NCI-H460 (cell line): ENCODE data around the gene CLEC5A. TPM values are rescaled to one million over a fixed set of nuclear protein-coding genes. Genes with fewer than 3 reads are reported as not detected.
"Not testable (repeated sequence)": the region's sequence is repeated elsewhere in the genome, so short reads cannot be mapped to it uniquely, and the experiment has no call there.

ENCODE experiments used
- DNase-seq: peaks from one replicate; pipeline ENCODE4 v3.0.0-alpha.2; 2016; ENCODE audit warnings: low read depth; ENCODE audit errors: extremely low read depth
- total RNA-seq: library from RNA; depleted of rRNA; stranded (reverse); fragments of >200 nt; shearing (Covaris generic); gene quantifications from 2 replicates; pipeline ENCODE4 v1.2.3, GENCODE V29; 2014

Gene CLEC5A
- total RNA-seq, 1 experiment from 2014 or later: not detected

GRCh38 chr7:141949451-141949850, 2.7 kb upstream of the CLEC5A start:
- no peak for DNase-seq

- no peak for DNase-seq
Measured at GRCh38 chr7:141949021-141949420, 2.2 kb upstream of the CLEC5A start.

- DNase-seq: no peak
Measured at GRCh38 chr7:141945356-141945755, 1.4 kb downstream of the CLEC5A start.

GRCh38 chr7:141944811-141945210, 2.0 kb downstream of the CLEC5A start:
- no peak for DNase-seq

GRCh38 chr7:141943846-141944245, 2.9 kb downstream of the CLEC5A start:
- no peak for DNase-seq

- DNase-seq: no peak
Measured at GRCh38 chr7:141941075-141941474, 5.7 kb downstream of the CLEC5A start.

GRCh38 chr7:141930211-141930610, 16.6 kb downstream of the CLEC5A start:
- DNase-seq: no peak

- DNase-seq: no peak
Measured at GRCh38 chr7:141928845-141929195, 18.0 kb downstream of the CLEC5A start.

- DNase-seq: no peak
Measured at GRCh38 chr7:141928146-141928844, 18.5 kb downstream of the CLEC5A start.

GRCh38 chr7:141920281-141920680, 26.5 kb downstream of the CLEC5A start:
- no peak for DNase-seq

- no peak for DNase-seq
Measured at GRCh38 chr7:141916099-141916498, 30.7 kb downstream of the CLEC5A start, which contains the start of gene OR9A4. OR9A4 (plus strand) TSS chr7:141916399; CDS start chr7:141918876, 2,477 bp downstream.

GRCh38 chr7:141915565-141915964, 31.2 kb downstream of the CLEC5A start:
- no peak for DNase-seq

- DNase-seq: no peak
Measured at GRCh38 chr7:141911391-141911790, 35.4 kb downstream of the CLEC5A start.

GRCh38 chr7:141906285-141906684, 40.5 kb downstream of the CLEC5A start:
- no peak for DNase-seq

- not testable (repeated sequence) for DNase-seq
Measured at GRCh38 chr7:141899366-141899765, 47.4 kb downstream of the CLEC5A start.

GRCh38 chr7:141891336-141891735, 55.4 kb downstream of the CLEC5A start:
- DNase-seq: no peak

- DNase-seq: no peak
Measured at GRCh38 chr7:141889321-141889720, 57.5 kb downstream of the CLEC5A start.

- DNase-seq: no peak
Measured at GRCh38 chr7:141884539-141885225, 62.1 kb downstream of the CLEC5A start.

- DNase-seq: no peak
Measured at GRCh38 chr7:141880960-141881359, 65.8 kb downstream of the CLEC5A start.

GRCh38 chr7:141877365-141877764, 69.4 kb downstream of the CLEC5A start:
- no peak for DNase-seq
